GM18951 (cell line): ENCODE measurements around the gene PAPPA2.

ENCODE experiments used
- POLR2A ChIP-seq: IDR thresholded peaks from 4 replicates; pipeline ENCODE4 v1.6.1; 2011; ENCODE audit warnings: mild to moderate bottlenecking; ENCODE audit not compliant: insufficient read length, insufficient read depth; ENCODE audit errors: extremely low read depth
- in situ Hi-C: fragments of 300-500 bp; cut with MboI; formaldehyde crosslinking; loops from one replicate; pipeline ENCODE4 v1.12.0; 2022; ENCODE audit warnings: low sequenced_read_pairs, mixed read lengths, inconsistent platforms; ENCODE audit not compliant: unreplicated experiment

The PAPPA2 gene

GRCh38 chr1:176670853-176671252 lies 207.9 kb downstream of the PAPPA2 start:
- in situ Hi-C loops, result no loop called here
- no peak for TF ChIP-seq POLR2A

- in situ Hi-C loops, result no loop called here
- TF ChIP-seq POLR2A, result no peak
These were observed 220.0 kb downstream of the PAPPA2 start for GRCh38 chr1:176682830-176683535.

GRCh38 chr1:176691251-176692228 lies 228.6 kb downstream of the PAPPA2 start:
- in situ Hi-C loops, result no loop called here
- TF ChIP-seq POLR2A, result no peak

DNA sequence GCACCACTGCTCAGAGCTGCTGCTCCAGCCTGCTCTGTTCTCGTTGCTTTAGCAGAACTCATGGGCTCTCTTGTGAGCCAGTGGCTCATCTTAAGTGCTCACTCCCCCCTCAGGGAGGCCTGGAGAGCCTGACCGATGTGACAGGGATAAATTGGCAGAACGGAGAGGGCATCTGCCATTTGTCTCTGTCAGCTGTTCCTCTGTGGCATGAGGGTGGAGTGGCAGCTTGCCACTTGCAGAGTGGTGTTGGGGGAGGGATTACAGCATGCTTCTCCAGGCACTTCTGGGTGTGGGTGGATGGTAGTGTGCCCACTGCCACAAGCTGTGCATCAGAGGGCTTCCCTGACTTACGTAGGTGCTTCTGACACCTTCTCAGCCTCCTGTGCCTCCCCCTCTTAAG lies 229.5 kb downstream of the PAPPA2 start:
- TF ChIP-seq POLR2A, result no peak
- in situ Hi-C loops, result no loop called here

- in situ Hi-C loops, result no loop called here
- no peak for TF ChIP-seq POLR2A
These were observed 230.2 kb downstream of the PAPPA2 start for GRCh38 chr1:176692988-176693696.

DNA sequence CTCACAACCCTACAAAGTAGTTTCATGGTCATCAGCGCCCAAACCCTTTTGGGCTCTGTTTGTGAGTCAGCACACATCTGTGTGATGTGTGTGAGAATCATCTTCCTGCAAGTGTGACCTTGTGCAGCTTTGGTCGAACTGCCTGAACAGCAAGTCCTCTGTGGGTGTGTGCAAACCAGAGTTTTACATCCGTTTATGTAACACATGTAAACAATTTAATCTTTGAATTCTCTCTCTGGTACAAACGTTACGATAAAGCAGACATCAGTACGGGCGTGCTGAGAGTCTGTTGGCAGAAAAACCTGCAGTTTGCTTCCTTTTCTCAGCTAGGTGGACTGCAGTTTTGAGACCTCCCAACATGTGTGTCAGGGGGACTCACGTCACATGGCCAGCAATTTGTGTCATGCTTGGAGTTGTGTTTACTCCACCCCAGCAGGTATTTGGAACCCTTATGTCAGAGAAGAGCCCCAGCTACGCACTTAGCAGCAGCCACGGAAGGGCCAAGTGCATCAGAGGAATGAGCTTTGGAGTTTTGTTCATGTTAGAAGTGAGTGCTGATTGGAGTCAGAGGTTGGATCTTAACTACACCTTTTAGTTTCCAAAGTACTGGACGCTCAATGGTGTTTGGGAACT lies 230.8 kb downstream of the PAPPA2 start:
- TF ChIP-seq POLR2A, result no peak
- in situ Hi-C loops, result no loop called here

DNA sequence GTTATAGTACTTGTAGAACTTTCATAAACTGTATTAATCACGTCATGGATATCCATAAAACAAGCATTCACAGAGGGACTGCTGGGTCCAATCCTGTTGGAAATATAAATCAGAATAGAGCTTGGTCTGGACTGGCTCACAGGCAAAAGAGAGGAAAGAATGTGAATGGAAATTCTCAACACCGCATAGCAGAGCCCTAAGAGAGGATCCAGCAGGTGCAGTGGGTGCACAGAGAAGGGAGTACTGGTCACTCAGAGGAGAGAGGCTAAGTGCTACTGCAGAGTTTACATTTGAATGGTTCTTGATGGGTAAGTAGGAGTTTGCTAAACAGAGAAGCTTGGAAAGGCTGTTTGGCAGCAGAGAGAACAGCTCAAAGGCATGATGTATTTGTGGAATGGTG lies 231.7 kb downstream of the PAPPA2 start:
- no peak for TF ChIP-seq POLR2A
- in situ Hi-C loops, result no loop called here

DNA sequence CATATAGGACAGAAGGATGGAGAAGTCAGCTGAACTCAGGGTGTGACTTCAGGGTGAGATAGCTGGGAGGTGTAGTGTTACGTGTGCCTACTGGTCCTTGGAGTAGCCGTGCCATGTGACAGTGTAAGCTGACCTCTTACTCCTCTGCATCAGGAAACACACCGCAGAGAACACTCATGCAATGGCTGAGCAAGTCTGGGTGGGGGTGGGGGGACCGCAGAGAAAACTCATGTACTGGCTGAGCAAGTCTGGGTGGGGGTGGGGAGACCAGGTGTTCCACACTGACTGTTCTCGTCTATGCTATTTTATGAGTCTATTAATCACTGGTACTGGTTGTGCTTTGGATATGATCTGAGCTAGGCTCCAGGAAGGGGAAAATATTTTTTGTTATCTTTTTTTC lies 233.1 kb downstream of the PAPPA2 start:
- TF ChIP-seq POLR2A, result no peak
- in situ Hi-C loops, result no loop called here

DNA sequence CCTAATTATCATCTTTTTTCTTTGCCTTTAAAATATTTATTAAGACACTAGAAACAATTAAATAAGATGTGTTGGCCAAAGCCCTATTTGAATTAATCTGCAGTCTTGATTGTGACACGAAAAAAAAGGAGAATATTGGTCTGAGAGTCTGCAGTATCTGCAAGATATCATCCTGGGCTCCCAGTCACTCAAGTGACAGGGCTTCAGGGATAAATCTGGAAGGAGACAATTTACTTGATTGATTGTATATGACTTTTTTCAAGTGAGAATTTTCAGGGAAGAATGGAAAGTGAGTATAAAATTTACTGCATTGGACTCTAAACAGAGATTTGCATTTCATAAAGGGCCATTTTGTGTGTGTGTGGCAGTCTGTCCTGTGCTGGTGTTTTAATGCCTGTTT lies 233.7 kb downstream of the PAPPA2 start:
- in situ Hi-C loops, result no loop called here
- TF ChIP-seq POLR2A, result no peak

- no peak for TF ChIP-seq POLR2A
- in situ Hi-C loops, result no loop called here
These were observed 236.8 kb downstream of the PAPPA2 start for GRCh38 chr1:176699821-176700220.

DNA sequence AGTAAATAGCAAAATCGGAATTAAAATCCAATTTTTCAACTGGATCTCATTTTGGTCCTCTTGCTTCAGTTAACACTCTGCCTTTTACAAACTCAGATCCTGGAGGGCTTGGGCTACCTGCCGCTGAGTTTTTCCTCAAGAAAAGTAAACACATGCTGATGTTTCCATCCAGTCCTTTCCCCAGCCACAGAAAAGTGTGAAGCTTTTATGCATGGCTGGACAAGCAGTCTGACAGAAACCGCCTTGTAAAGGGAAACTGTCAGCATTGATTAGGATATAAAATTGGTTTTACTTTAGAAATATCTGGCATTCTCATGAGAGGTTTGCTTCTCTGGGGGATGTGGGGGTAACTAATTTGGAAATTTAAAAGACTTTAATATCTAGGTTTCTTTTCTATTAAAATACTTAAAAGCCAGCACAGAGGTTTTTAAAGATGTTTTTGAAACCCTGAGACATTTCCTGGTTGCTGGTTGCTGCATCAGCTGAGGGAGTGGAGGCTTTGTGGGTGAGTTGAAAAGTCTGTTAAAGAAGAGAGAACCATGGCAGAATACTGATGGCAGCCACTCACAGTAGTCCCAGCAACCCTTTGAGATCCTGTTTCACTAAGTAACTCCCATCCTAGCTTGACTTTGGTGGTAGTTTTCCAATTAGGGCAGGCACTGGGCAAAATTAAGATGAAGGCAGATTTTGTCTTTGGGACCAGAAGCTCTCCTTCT lies 238.3 kb downstream of the PAPPA2 start:
- no peak for TF ChIP-seq POLR2A
- in situ Hi-C loops, result no loop called here

GRCh38 chr1:176702901-176703300 lies 239.9 kb downstream of the PAPPA2 start:
- no peak for TF ChIP-seq POLR2A
- in situ Hi-C loops, result no loop called here
